ENCODE results near the gene CEL. TPM values are rescaled to one million over a fixed set of nuclear protein-coding genes. Genes with fewer than 3 reads are reported as not detected.
A peak's percentile ranks its signal among the peaks of the same experiment; 100 is the strongest.
"Not testable (repeated sequence)": the region's sequence is repeated elsewhere in the genome, so short reads cannot be mapped to it uniquely, and the experiment has no call there.

CEL gene
- total RNA-seq, 2 experiments from 2014 or later, result 1.2 to 1.8 TPM

DNA sequence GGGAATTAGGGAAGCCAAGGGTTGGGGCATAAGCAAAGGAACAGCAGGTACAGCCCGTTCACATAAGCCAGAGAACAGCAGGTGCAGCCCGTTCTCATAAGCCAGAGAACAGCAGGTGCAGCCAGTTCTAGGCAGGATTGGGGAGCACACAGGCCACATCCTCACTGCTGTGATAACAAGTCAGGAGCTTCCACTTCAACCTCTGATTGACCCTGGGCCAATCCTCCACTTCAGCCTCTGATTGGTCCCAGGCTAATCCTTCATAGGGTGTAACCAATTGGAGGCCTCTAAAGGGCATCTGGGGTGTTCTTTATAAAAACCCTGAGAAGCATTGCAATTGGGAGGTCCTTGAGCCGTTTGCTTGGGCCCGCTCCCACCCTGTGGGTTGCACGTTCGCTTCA lies 27.5 kb downstream of the CEL start:
- no peak overlapping the region for H2AFZ ChIP-seq (ENCODE audit: low read length)
- no peaks in the 10 kb centered on the region for H3K36me3 ChIP-seq (ENCODE audit: insufficient read depth, low read length)
- H3K9me2 ChIP-seq (ENCODE audit: insufficient read depth, low read length), result no peaks in the 10 kb centered on the region
- intact Hi-C loops (cut with micrococcal nuclease; ENCODE audit: unreplicated experiment), result no loop called here
- no peak for TF ChIP-seq EZH2phosphoT487 (IDR thresholded peaks at IDR 0.05; ENCODE audit: borderline replicate concordance, low read depth, low read length)
- POLR2A ChIA-PET, result interaction anchor here (0.6 kb wide), 1 partner anchor 738 kb away, joined by 3 read pairs; no protein-coding TSS in a partner anchor
- no peaks in the 10 kb centered on the region for H3K4me1 ChIP-seq (ENCODE audit: insufficient read depth, low read length, poor library complexity, severe bottlenecking)
- H3K4me2 ChIP-seq (ENCODE audit: low read length), result no peak overlapping the region
- no TSS peak for BruUV-seq (replicated peaks)
- H3K9me3 ChIP-seq (ENCODE audit: low read length), result no peaks in the 10 kb centered on the region
- no peaks in the 10 kb centered on the region for H4K20me1 ChIP-seq (ENCODE audit: insufficient read depth, low read length)
- DNase-seq (ENCODE audit: low spot score), result peak; percentile 18
- no peak overlapping the region for H3K4me3 ChIP-seq (ENCODE audit: low read depth, low read length, poor library complexity, severe bottlenecking)
- H3K27ac ChIP-seq (ENCODE audit: low read depth, low read length, poor library complexity, severe bottlenecking), result no peak overlapping the region
- CTCF ChIA-PET (ENCODE audit: unreplicated experiment), result no interaction called here
- H3K79me2 ChIP-seq (ENCODE audit: insufficient read depth, low read depth, low read length), result no peaks in the 10 kb centered on the region

DNA sequence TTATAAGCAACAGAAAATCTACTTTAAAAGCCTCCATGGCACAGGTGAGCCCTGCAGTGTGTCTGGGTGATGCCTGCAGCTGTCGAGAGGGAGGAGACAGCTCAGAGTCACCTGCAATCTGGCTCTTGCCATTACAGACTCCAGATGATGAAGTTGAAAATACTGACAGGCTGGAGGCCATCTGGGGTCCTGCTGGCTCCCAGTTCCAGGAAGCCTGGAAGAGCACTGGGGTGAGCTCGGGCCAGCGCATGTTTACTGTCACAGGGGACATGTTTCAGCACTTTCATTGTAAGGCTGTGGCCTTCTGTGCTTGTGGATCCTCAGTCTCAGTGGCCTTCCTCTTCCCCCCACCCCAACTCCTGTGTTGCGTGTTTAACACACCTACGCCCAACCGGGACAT lies 28.4 kb downstream of the CEL start:
- TF ChIP-seq EZH2phosphoT487 (IDR thresholded peaks at IDR 0.05; ENCODE audit: borderline replicate concordance, low read depth, low read length), result no peak
- TF ChIP-seq, protein P1, sequence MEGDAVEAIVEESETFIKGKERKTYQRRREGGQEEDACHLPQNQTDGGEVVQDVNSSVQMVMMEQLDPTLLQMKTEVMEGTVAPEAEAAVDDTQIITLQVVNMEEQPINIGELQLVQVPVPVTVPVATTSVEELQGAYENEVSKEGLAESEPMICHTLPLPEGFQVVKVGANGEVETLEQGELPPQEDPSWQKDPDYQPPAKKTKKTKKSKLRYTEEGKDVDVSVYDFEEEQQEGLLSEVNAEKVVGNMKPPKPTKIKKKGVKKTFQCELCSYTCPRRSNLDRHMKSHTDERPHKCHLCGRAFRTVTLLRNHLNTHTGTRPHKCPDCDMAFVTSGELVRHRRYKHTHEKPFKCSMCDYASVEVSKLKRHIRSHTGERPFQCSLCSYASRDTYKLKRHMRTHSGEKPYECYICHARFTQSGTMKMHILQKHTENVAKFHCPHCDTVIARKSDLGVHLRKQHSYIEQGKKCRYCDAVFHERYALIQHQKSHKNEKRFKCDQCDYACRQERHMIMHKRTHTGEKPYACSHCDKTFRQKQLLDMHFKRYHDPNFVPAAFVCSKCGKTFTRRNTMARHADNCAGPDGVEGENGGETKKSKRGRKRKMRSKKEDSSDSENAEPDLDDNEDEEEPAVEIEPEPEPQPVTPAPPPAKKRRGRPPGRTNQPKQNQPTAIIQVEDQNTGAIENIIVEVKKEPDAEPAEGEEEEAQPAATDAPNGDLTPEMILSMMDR (conservative IDR thresholded peaks at IDR 0.05; ENCODE audit: low read length), result no peak

DNA sequence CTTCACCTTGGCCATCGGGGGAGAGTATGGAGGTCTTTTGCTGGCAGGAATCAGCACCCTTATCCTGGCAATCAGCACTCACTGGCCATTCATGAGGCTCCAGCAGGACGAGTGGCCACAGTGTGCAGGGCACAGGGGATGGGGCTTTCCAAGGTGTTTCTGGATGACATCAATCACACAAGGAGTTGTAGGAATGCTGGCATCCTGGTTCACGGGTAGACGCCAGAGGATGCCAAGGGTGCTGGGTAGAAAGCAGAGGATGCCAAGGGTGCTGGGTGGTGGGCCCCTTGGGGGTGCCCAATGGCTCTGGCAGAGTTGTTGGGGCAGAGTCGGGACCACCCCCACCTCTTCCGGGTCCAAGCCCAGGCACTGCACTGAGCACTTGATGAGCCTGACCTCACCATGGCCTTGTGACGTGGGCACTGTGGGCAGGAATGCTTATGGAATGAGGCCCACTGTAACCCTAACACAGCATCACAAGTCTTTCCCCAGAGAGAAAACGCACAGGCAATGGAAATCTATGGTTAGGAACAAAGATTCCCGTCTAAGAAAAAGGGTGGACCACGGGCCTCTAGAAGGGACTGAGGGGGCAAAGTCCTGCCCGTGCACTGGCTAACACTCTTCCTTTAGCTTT lies 29.1 kb downstream of the CEL start:
- Histone ChIP-seq H3K36me3 (ENCODE audit: insufficient read depth, low read length) (0 out of 2 replicates have a peak, but pooled peaks cover under 1% of the 10 kb centered on the region), H2AFZ (ENCODE audit: low read length) (no peak overlapping the region), H4K20me1 (ENCODE audit: insufficient read depth, low read length) (no peaks in the 10 kb centered on the region), H3K27ac (ENCODE audit: low read depth, low read length, poor library complexity, severe bottlenecking) (no peak overlapping the region), H3K9me3 (ENCODE audit: low read length) (peaks cover 2% of the 10 kb centered on the region; the same call in 1 of the 2 replicates), H3K4me2 (ENCODE audit: low read length) (no peak overlapping the region), H3K4me1 (ENCODE audit: insufficient read depth, low read length, poor library complexity, severe bottlenecking) (no peaks in the 10 kb centered on the region), H3K79me2 (ENCODE audit: insufficient read depth, low read depth, low read length) (no peaks in the 10 kb centered on the region), H3K9me2 (ENCODE audit: insufficient read depth, low read length) (no peaks in the 10 kb centered on the region), H3K4me3 (ENCODE audit: low read depth, low read length, poor library complexity, severe bottlenecking) (no peak overlapping the region)
- DNase-seq (ENCODE audit: low spot score), result no peak
- ChIA-PET POLR2A (no interaction called here), CTCF (ENCODE audit: unreplicated experiment) (no interaction called here)
- TF ChIP-seq, protein P1 (conservative IDR thresholded peaks at IDR 0.05; ENCODE audit: low read length), result no peak
- no peak for TF ChIP-seq EZH2phosphoT487 (IDR thresholded peaks at IDR 0.05; ENCODE audit: borderline replicate concordance, low read depth, low read length)
- intact Hi-C loops (cut with micrococcal nuclease; ENCODE audit: unreplicated experiment), result no loop called here
- no TSS peak for BruUV-seq (replicated peaks)

More for the DNA sequence above, 28.4 kb downstream of the CEL start:
- Histone ChIP-seq H4K20me1 (ENCODE audit: insufficient read depth, low read length) (no peaks in the 10 kb centered on the region), H3K9me3 (ENCODE audit: low read length) (no peaks in the 10 kb centered on the region), H3K9me2 (ENCODE audit: insufficient read depth, low read length) (no peaks in the 10 kb centered on the region), H3K27ac (ENCODE audit: low read depth, low read length, poor library complexity, severe bottlenecking) (no peak overlapping the region), H3K4me1 (ENCODE audit: insufficient read depth, low read length, poor library complexity, severe bottlenecking) (no peaks in the 10 kb centered on the region), H3K79me2 (ENCODE audit: insufficient read depth, low read depth, low read length) (no peaks in the 10 kb centered on the region), H2AFZ (ENCODE audit: low read length) (no peak overlapping the region), H3K4me2 (ENCODE audit: low read length) (no peak overlapping the region), H3K4me3 (ENCODE audit: low read depth, low read length, poor library complexity, severe bottlenecking) (no peak overlapping the region), H3K36me3 (ENCODE audit: insufficient read depth, low read length) (no peaks in the 10 kb centered on the region)
- CTCF ChIA-PET (ENCODE audit: unreplicated experiment), result no interaction called here
- no TSS peak for BruUV-seq (replicated peaks)
- DNase-seq (ENCODE audit: low spot score), result no peak
- POLR2A ChIA-PET, result no interaction called here
- intact Hi-C loops (cut with micrococcal nuclease; ENCODE audit: unreplicated experiment), result no loop called here

DNA sequence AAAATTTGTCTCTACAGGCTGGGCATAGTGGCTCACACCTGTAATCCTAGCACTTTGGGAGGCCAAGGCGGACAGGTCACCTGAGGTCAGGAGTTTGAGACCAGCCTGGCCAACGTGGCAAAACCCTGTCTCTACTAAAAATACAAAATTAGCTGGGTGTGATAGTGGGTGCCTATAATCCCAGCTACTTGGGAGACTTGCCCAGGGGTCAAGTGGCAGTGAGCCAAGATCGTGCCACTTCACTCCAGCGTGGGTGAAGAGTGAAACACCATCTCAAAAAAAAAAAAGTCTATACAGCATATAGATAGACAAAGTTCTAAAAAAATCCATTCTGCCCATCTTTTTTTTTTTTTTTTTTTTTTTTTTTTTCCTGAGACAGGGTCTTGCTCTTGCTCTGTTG lies 32.6 kb downstream of the CEL start:
- H3K9me2 ChIP-seq (ENCODE audit: insufficient read depth, low read length); H3K79me2 ChIP-seq (ENCODE audit: insufficient read depth, low read depth, low read length); H3K27ac ChIP-seq (ENCODE audit: low read depth, low read length, poor library complexity, severe bottlenecking); H3K4me3 ChIP-seq (ENCODE audit: low read depth, low read length, poor library complexity, severe bottlenecking); intact Hi-C loops (cut with micrococcal nuclease; ENCODE audit: unreplicated experiment); H4K20me1 ChIP-seq (ENCODE audit: insufficient read depth, low read length); H2AFZ ChIP-seq (ENCODE audit: low read length); DNase-seq (ENCODE audit: low spot score); H3K4me1 ChIP-seq (ENCODE audit: insufficient read depth, low read length, poor library complexity, severe bottlenecking); H3K4me2 ChIP-seq (ENCODE audit: low read length); BruUV-seq (replicated peaks); CTCF ChIA-PET (ENCODE audit: unreplicated experiment): not testable (repeated sequence)
- peaks cover 11% of the 10 kb centered on the region; the same call in 1 of the 2 replicates for H3K9me3 ChIP-seq (ENCODE audit: low read length)
- POLR2A ChIA-PET, result interaction anchor here (0.7 kb wide), 2 partner anchors 23 to 49 kb away, joined by 3 to 6 read pairs; no protein-coding TSS in a partner anchor
- H3K36me3 ChIP-seq (ENCODE audit: insufficient read depth, low read length), result peaks cover 35% of the 10 kb centered on the region
